ENCODE measurements around the gene CYB5D1. TPM values are rescaled to one million over a fixed set of nuclear protein-coding genes. Genes with fewer than 3 reads are reported as not detected.
A peak's percentile ranks its signal among the peaks of the same experiment; 100 is the strongest.

CYB5D1 gene
- total RNA-seq, 1 donor from 2014 or later, result 6.1 TPM

DNA sequence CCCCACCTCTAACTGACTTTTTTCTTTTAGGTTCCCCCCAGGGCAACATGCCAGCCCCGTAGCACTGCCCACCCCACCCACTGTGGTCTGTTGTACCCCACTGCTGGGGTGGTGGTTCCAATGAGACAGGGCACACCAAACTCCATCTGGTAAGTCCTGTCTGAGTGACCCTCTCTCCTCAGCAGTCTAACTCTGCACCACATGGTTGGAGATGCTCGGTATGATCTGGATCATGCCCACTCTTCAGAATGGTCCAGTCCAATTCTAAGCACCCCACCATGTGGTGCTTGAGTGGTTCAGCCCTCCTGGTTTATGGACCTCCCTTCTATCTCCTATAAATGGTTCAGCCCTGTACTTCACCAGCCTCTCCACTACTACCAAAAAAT, 17.9 kb upstream of the CYB5D1 start:
- intact Hi-C loops (cut with micrococcal nuclease), result loop anchor here (2.0 kb wide), 1 partner anchor 825 kb away; a partner anchor contains a TSS
- no peak for DNase-seq
- no peak for ATAC-seq (ENCODE audit: low read depth)
- TF ChIP-seq, protein P1, sequence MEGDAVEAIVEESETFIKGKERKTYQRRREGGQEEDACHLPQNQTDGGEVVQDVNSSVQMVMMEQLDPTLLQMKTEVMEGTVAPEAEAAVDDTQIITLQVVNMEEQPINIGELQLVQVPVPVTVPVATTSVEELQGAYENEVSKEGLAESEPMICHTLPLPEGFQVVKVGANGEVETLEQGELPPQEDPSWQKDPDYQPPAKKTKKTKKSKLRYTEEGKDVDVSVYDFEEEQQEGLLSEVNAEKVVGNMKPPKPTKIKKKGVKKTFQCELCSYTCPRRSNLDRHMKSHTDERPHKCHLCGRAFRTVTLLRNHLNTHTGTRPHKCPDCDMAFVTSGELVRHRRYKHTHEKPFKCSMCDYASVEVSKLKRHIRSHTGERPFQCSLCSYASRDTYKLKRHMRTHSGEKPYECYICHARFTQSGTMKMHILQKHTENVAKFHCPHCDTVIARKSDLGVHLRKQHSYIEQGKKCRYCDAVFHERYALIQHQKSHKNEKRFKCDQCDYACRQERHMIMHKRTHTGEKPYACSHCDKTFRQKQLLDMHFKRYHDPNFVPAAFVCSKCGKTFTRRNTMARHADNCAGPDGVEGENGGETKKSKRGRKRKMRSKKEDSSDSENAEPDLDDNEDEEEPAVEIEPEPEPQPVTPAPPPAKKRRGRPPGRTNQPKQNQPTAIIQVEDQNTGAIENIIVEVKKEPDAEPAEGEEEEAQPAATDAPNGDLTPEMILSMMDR (IDR thresholded peaks at IDR 0.05), result no peak
- H3K27me3 Mint-ChIP-seq, result no peaks in the 10 kb centered on the region
- ChIA-PET POLR2A (interaction anchor here (4.4 kb wide), 1 partner anchor 153 kb away, joined by 43 read pairs; the partner anchor contains the start of genes TP53 and WRAP53), CTCF (no interaction called here)
- H3K4me1 Mint-ChIP-seq, result peaks cover 61% of the 10 kb centered on the region
- H3K4me3 Mint-ChIP-seq, result no peak overlapping the region
- H3K27ac Mint-ChIP-seq, result peak overlapping the region; percentile 89
- no peaks in the 10 kb centered on the region for H3K9me3 Mint-ChIP-seq
- peaks cover 24% of the 10 kb centered on the region for H3K36me3 Mint-ChIP-seq (ENCODE audit: low read depth)

DNA sequence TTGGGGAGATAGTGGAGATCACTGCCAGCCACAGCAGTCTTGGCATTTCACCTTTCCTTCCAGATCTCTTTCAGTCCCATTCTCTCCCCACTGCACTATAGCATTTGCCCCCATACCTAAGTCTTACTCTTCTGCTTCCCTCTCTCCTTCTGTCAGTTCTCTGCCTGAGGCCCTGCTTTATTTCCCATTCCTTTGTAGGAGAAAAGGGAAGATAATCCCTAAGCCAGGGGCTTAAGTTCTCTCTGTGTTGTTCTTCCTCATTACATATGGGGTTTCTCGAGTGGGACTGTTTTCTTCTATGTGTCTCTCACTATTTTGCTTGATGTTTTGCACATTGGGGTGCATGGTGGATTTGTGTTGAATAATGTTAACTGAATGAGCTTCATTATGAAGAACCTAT, 17.4 kb upstream of the CYB5D1 start:
- ChIA-PET CTCF (interaction anchor here (1.2 kb wide), 1 partner anchor 15 kb away, joined by 4 read pairs; no protein-coding TSS in a partner anchor), POLR2A (interaction anchor here (4.4 kb wide), 1 partner anchor 154 kb away, joined by 43 read pairs; the partner anchor contains the start of genes TP53 and WRAP53)
- no peaks in the 10 kb centered on the region for H3K27me3 Mint-ChIP-seq
- DNase-seq, result no peak
- H3K4me3 Mint-ChIP-seq, result peak overlapping the region; percentile 98
- no peaks in the 10 kb centered on the region for H3K9me3 Mint-ChIP-seq
- ATAC-seq (ENCODE audit: low read depth), result no peak
- H3K27ac Mint-ChIP-seq, result peak overlapping the region; percentile 89
- intact Hi-C loops (cut with micrococcal nuclease), result loop anchor here (2.0 kb wide), 1 partner anchor 826 kb away; a partner anchor contains a TSS
- peaks cover 64% of the 10 kb centered on the region for H3K4me1 Mint-ChIP-seq
- peaks cover 23% of the 10 kb centered on the region for H3K36me3 Mint-ChIP-seq (ENCODE audit: low read depth)
- TF ChIP-seq, protein P1 (IDR thresholded peaks at IDR 0.05), result no peak

DNA sequence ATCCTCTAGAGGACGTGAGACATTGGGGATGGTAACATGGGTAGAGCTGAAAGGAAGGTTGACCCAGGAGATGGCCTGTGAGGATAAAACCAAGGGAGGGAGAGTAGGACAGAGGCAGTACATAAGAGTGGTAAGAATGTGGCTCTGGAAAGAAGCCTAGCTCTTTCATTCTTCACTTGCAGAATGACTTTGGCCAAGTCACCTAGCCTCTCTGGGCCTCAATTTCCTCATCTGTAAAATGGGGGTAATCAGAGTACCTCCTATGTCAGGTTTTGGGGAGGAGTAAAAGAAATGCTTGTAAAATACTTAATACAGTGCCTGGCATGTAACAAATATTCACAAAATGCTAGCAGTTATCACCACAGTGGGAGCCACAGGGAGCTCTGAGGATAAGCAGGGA, 16.9 kb upstream of the CYB5D1 start:
- TF ChIP-seq, protein P1 (IDR thresholded peaks at IDR 0.05), result no peak
- intact Hi-C loops (cut with micrococcal nuclease), result loop anchor here (1.0 to 2.0 kb wide), 3 partner anchors 10 to 826 kb away; partner anchors contain the start of gene ALOXE3
- Mint-ChIP-seq H3K36me3 (ENCODE audit: low read depth) (peaks cover 26% of the 10 kb centered on the region), H3K4me3 (peak overlapping the region; percentile 98), H3K27ac (peak overlapping the region; percentile 89), H3K9me3 (no peaks in the 10 kb centered on the region), H3K4me1 (peaks cover 68% of the 10 kb centered on the region), H3K27me3 (no peaks in the 10 kb centered on the region)
- DNase-seq, result no peak
- ATAC-seq (ENCODE audit: low read depth), result no peak
- ChIA-PET POLR2A (interaction anchor here (2.1 to 4.5 kb wide), 4 partner anchors 10 to 332 kb away, joined by 9 to 43 read pairs (median 21); partner anchors contain the start of genes CNTROB, TP53, TRAPPC1 and WRAP53), CTCF (interaction anchor here (1.0 to 1.2 kb wide), 3 partner anchors 10 to 16 kb away, joined by 3 to 4 read pairs (median 3); partner anchors contain the start of gene NAA38)

DNA sequence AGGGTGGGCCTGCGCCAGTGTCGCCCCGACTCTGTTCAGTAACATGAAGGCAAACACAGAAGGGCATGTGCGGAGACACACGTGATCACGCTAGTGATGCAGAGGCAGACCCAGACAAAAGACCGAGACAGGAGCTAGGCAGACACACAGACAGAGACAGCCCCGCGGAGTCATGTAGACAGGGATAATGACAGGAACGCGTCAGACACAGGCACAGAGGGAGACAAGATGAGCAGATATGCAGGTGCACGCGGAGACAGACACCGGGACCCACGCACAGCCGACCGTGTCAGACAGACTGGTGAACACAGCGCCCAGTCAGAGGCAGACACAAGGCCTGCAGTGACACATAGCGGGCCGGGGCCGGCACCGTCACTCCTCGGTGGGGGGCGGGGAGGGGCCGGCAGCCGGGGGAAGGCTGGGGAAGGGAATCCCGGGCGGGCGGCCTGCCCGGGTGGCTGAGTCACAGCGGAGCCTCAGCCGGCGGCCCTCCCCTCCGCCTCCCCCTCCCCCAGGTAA, 16.3 kb upstream of the CYB5D1 start:
- H3K4me3 Mint-ChIP-seq, result peak overlapping the region; percentile 98
- peaks cover 69% of the 10 kb centered on the region for H3K4me1 Mint-ChIP-seq
- ChIA-PET POLR2A (interaction anchor here (0.7 to 5.1 kb wide), 15 partner anchors 8 to 454 kb away, joined by 3 to 136 read pairs (median 8); partner anchors contain the start of genes CHD3, CNTROB, CTC1 and CYB5D1), CTCF (interaction anchor here (1.0 to 1.2 kb wide), 3 partner anchors 10 to 16 kb away, joined by 3 to 4 read pairs (median 3); partner anchors contain the start of gene NAA38)
- no peak for DNase-seq
- intact Hi-C loops (cut with micrococcal nuclease), result loop anchor here (1.0 to 2.0 kb wide), 3 partner anchors 10 to 827 kb away; partner anchors contain the start of gene ALOXE3
- no peaks in the 10 kb centered on the region for H3K9me3 Mint-ChIP-seq
- H3K27ac Mint-ChIP-seq, result peak overlapping the region; percentile 100
- no peaks in the 10 kb centered on the region for H3K27me3 Mint-ChIP-seq
- TF ChIP-seq, protein P1 (IDR thresholded peaks at IDR 0.05), result no peak
- H3K36me3 Mint-ChIP-seq (ENCODE audit: low read depth), result peaks cover 31% of the 10 kb centered on the region
- ATAC-seq (ENCODE audit: low read depth), result peak; percentile 36

DNA sequence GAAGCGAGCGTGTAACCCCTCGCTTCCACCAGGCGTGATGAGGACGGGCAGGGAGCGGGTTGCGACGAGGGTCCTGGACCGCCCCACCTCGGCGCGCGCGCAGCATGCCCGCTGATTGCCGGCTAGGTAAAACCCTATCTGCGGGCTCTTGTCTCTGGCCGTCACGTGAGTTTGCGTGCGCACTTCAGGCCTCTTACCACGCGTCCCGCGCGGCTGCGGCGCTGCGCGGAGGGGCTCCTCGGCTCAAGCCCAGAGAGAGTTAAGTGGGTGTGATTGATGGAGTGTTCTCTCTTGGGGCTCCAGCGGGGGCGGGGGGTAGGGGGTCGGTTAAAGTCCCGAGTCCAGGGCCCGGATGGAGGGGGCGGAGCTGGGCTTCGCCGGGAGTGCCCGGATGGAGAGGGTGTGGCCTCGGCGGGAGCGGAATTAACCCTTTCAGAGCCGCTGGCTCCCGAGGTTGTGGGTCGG, 15.9 kb upstream of the CYB5D1 start:
- ATAC-seq (ENCODE audit: low read depth) (peak; percentile 23), DNase-seq (peak; percentile 90)
- Mint-ChIP-seq H3K27ac (peak overlapping the region; percentile 100), H3K36me3 (ENCODE audit: low read depth) (peaks cover 34% of the 10 kb centered on the region), H3K9me3 (no peaks in the 10 kb centered on the region), H3K27me3 (no peaks in the 10 kb centered on the region), H3K4me1 (peaks cover 68% of the 10 kb centered on the region), H3K4me3 (peak overlapping the region; percentile 98)
- TF ChIP-seq, protein P1 (IDR thresholded peaks at IDR 0.05), result no peak
- ChIA-PET CTCF (interaction anchor here (0.7 to 1.1 kb wide), 4 partner anchors 9 to 147 kb away, joined by 3 read pairs; partner anchors contain the start of gene NAA38), POLR2A (interaction anchor here (0.5 to 5.1 kb wide), 23 partner anchors 8 to 623 kb away, joined by 3 to 136 read pairs (median 5); partner anchors contain the start of genes CHD3, CNTROB, CTC1 and CYB5D1)
- intact Hi-C loops (cut with micrococcal nuclease), result loop anchor here (1.0 to 2.0 kb wide), 8 partner anchors 9 to 827 kb away; partner anchors contain the start of genes ALOXE3, PHF23 and POLR2A

Measured in activated B cell treated with CpG ODN at 0.5 μM for 24 hours (primary cell).